PC-3 (cell line): ENCODE results near the gene FGFR3. TPM values are rescaled to one million over a fixed set of nuclear protein-coding genes. Genes with fewer than 3 reads are reported as not detected.

Experiments
- ATAC-seq: fragments of 200-7000 bp; cut with Tn5 transposase; 2 replicates; pipeline ENCODE4 v1.9.1; 2020; ENCODE audit warnings: mild to moderate bottlenecking, moderate library complexity
- BruUV-seq: library from RNA; stranded (reverse); fragments of 400-500 nt; replicated peaks from 2 replicates; lab custom pipeline; 2021; lab: Mats Ljungman, UMichigan
- CTCF ChIA-PET: fragments of 300-600 bp; sonication (Branson Sonifier 250); formaldehyde crosslinking; loops from one replicate; lab custom pipeline; 2022; ENCODE audit warnings: antibody characterized with exemption; lab: Charles Lee
- POLR2A ChIA-PET: fragments of 300-600 bp; sonication (Branson Sonifier 250); formaldehyde crosslinking; loops from one replicate; lab custom pipeline; 2022; ENCODE audit warnings: antibody characterized with exemption; ENCODE audit not compliant: unreplicated experiment; lab: Charles Lee
- DNase-seq: peaks from one replicate; pipeline ENCODE4 v3.0.0-alpha.2; 2015
- H2AFZ ChIP-seq: fragments of 300-600 bp; sonication (generic); 2 replicates; pipeline ENCODE4 v1.6.0; 2016; ENCODE audit warnings: antibody characterized with exemption, low read length
- H3F3A ChIP-seq: fragments of 300-600 bp; sonication (generic); one replicate; pipeline ENCODE4 v1.6.0; 2017; ENCODE audit warnings: antibody characterized with exemption, low read length, control low read depth, mild to moderate bottlenecking; ENCODE audit not compliant: unreplicated experiment
- H3K27ac ChIP-seq: fragments of 300-600 bp; sonication (generic); 2 replicates; pipeline ENCODE4 v1.5.1; 2016; ENCODE audit warnings: mild to moderate bottlenecking, low read length
- H3K27me3 ChIP-seq: fragments of 300-600 bp; sonication (generic); 2 replicates; pipeline ENCODE4 v1.6.1; 2016; ENCODE audit warnings: low read length, mixed read lengths
- H3K36me3 ChIP-seq: fragments of 300-600 bp; sonication (generic); 2 replicates; pipeline ENCODE4 v1.6.1; 2016; ENCODE audit warnings: low read depth, mixed run types, low read length, mixed read lengths
- H3K4me1 ChIP-seq: fragments of 300-600 bp; sonication (generic); 2 replicates; pipeline ENCODE4 v1.5.1; 2016; ENCODE audit warnings: low read length; ENCODE audit not compliant: insufficient read depth
- H3K4me2 ChIP-seq: fragments of 300-600 bp; sonication (generic); 2 replicates; pipeline ENCODE4 v1.6.0; 2016; ENCODE audit warnings: low read length
- H3K4me3 ChIP-seq: fragments of 300-600 bp; sonication (generic); 2 replicates; pipeline ENCODE4 v1.5.1; 2016; ENCODE audit warnings: mild to moderate bottlenecking, low read length, mixed read lengths
- H3K79me2 ChIP-seq: fragments of 300-600 bp; sonication (generic); 2 replicates; pipeline ENCODE4 v1.6.1; 2017; ENCODE audit warnings: low read length, mixed read lengths
- H3K9ac ChIP-seq: fragments of 300-600 bp; sonication (generic); 2 replicates; pipeline ENCODE4 v1.6.0; 2016; ENCODE audit warnings: mild to moderate bottlenecking, low read length
- H3K9me2 ChIP-seq: fragments of 300-600 bp; sonication (generic); replicated peaks from 2 replicates; pipeline ENCODE4 v1.6.1; 2016; ENCODE audit warnings: mixed run types, low read length, mixed read lengths
- H3K9me3 ChIP-seq: fragments of 300-600 bp; sonication (generic); 2 replicates; pipeline ENCODE4 v1.6.1; 2016; ENCODE audit warnings: low read length, mixed read lengths
- H4K20me1 ChIP-seq: fragments of 300-600 bp; sonication (generic); 2 replicates; pipeline ENCODE4 v1.6.1; 2016; ENCODE audit warnings: low read length, mixed read lengths
- EZH2 ChIP-seq: fragments of 300-600 bp; sonication (generic); IDR thresholded peaks from one replicate; pipeline ENCODE4 v1.6.1; 2017; ENCODE audit warnings: antibody characterized with exemption, mild to moderate bottlenecking, low read length; ENCODE audit not compliant: unreplicated experiment
- EZH2phosphoT487 ChIP-seq: fragments of 300-600 bp; sonication (generic); IDR thresholded peaks from 2 replicates; pipeline ENCODE4 v1.6.1; 2018; ENCODE audit warnings: mild to moderate bottlenecking, antibody characterized with exemption, low read length, borderline replicate concordance
- intact Hi-C: fragments of 100-400 bp; cut with micrococcal nuclease; formaldehyde crosslinking; loops from 2 replicates; pipeline ENCODE4 v1.9.0; 2023
- total RNA-seq: library from RNA; depleted of rRNA; stranded (reverse); fragments of >200 nt; gene quantifications from 2 replicates; pipeline ENCODE4 v1.2.3, GENCODE V29; 2014
- TF ChIP-seq, protein P1 (sequence below): fragments of 300-600 bp; sonication (generic); conservative IDR thresholded peaks from 2 replicates; pipeline ENCODE4 v1.5.1; 2017; ENCODE audit warnings: antibody characterized with exemption, low read depth, mild to moderate bottlenecking, low read length

FGFR3 gene
- total RNA-seq, 1 experiment from 2014 or later = 0.11 TPM

DNA sequence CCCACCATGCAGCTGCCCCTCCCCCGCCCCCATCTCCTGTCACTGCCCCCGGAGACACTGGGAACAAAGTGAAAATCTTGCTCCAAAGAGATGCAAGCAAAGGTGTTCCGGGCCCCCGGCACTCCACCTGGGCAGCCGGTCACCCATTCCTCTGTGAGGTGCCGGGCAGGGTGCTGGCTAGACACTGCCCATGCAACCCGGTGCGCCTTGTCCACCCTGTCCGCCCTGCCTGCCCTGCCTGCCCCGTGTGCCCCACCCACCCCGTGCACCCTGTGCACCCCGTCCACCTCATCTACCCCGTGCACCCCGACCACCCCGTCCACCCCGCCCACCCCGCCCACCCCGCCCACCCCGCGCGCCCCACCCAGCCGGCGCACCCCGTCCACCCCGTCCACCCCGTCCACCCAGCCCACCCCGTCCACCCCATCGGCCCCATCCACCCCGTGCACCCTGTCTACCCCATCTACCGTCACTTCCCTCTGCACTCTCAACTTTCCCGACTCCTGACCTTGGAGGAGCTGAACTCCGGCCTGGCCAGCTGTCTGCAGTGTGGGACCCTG lies 31.9 kb upstream of the FGFR3 start:
- BruUV-seq = no TSS peak
- TF ChIP-seq EZH2phosphoT487 (no peak), EZH2 (no peak)
- TF ChIP-seq, protein P1, sequence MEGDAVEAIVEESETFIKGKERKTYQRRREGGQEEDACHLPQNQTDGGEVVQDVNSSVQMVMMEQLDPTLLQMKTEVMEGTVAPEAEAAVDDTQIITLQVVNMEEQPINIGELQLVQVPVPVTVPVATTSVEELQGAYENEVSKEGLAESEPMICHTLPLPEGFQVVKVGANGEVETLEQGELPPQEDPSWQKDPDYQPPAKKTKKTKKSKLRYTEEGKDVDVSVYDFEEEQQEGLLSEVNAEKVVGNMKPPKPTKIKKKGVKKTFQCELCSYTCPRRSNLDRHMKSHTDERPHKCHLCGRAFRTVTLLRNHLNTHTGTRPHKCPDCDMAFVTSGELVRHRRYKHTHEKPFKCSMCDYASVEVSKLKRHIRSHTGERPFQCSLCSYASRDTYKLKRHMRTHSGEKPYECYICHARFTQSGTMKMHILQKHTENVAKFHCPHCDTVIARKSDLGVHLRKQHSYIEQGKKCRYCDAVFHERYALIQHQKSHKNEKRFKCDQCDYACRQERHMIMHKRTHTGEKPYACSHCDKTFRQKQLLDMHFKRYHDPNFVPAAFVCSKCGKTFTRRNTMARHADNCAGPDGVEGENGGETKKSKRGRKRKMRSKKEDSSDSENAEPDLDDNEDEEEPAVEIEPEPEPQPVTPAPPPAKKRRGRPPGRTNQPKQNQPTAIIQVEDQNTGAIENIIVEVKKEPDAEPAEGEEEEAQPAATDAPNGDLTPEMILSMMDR = no peak
- Histone ChIP-seq H3K27ac (no peak overlapping the region), H3K79me2 (no peaks in the 10 kb centered on the region), H4K20me1 (no peaks in the 10 kb centered on the region), H3K4me2 (no peak overlapping the region), H3K9me3 (no peaks in the 10 kb centered on the region), H3K27me3 (no peaks in the 10 kb centered on the region), H2AFZ (no peak overlapping the region), H3K4me1 (no peaks in the 10 kb centered on the region), H3K9ac (no peak overlapping the region), H3K9me2 (no peaks in the 10 kb centered on the region), H3K4me3 (no peak overlapping the region), H3K36me3 (no peaks in the 10 kb centered on the region), H3F3A (no peaks in the 10 kb centered on the region)
- CTCF ChIA-PET = no interaction called here
- intact Hi-C loops = no loop called here
- DNase-seq (no peak), ATAC-seq (no peak)
- POLR2A ChIA-PET = no interaction called here

DNA sequence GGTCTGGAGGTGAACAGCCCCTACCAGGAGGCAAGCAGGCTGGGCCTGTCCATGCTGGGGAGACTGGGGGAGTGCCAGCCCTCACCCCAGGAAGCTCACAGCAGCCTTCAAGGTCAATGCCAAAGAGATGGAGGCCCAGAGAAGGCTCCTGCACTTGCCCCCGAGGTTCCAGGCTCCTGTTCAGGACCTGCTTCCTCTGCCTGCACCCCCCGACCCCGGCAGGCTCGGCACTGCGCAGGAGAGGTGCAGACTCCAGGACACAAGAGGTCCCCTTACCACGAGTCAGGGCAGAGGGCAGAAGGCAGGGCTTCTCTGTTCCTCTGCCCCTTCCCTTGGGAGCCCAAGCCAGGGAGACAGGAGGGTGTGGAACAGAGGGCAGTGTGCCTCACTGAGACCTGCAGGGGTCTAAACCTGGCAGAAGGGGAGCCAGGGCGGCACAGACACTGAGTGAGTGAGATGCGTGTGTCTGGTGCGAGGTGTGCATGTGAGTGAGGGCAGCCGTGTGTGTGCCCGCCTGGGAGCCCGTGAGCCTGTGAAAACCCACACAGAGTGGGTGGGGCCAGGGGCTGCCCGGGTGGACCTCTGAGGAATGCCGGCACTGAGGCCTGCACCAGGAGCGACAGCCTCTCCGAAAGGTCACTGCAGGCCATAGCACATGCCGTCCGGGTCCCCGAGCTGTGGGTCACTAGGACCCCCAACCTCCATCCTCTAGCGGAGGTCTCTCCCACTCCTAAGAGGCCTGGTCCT lies 30.7 kb upstream of the FGFR3 start:
- Histone ChIP-seq H4K20me1 (no peaks in the 10 kb centered on the region), H3K27ac (no peak overlapping the region), H3K79me2 (no peaks in the 10 kb centered on the region), H3K4me3 (no peak overlapping the region), H3K9me3 (no peaks in the 10 kb centered on the region), H3K4me1 (no peaks in the 10 kb centered on the region), H3K27me3 (no peaks in the 10 kb centered on the region), H3K36me3 (no peaks in the 10 kb centered on the region), H2AFZ (no peak overlapping the region), H3F3A (no peaks in the 10 kb centered on the region), H3K4me2 (no peak overlapping the region), H3K9me2 (no peaks in the 10 kb centered on the region), H3K9ac (no peak overlapping the region)
- TF ChIP-seq EZH2phosphoT487 (no peak), EZH2 (no peak)
- TF ChIP-seq, protein P1 = no peak
- ATAC-seq (no peak), DNase-seq (no peak)
- ChIA-PET POLR2A (no interaction called here), CTCF (no interaction called here)
- no TSS peak for BruUV-seq
- intact Hi-C loops = no loop called here

DNA sequence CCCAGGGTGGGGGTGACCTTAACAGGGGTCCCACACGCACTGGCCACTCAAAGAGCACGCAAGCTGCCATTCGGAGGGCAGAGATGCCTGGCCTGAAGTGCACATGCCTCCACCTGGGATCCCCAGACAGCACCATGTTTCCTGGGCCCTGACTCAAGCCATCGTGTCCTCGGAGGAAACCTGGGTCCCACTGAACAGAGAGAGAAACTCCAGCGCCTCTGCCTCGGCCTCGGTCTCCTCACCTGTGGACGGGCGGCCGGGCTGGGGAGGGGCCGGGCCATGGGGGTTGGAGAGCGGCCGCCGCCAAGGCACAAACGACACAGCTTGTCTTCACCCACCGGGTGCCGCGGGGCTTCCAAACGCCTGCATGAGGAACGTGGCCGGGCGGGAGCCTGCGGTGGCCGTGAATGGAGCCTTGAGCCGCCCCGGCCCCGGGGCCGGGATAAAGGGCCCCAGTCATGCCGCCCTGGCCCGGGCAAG lies 30.0 kb upstream of the FGFR3 start:
- Histone ChIP-seq H3K9ac (no peak overlapping the region), H2AFZ (peak overlapping the region; percentile 53; the same call in 1 of the 2 replicates), H4K20me1 (no peaks in the 10 kb centered on the region), H3K9me3 (no peaks in the 10 kb centered on the region), H3K79me2 (no peaks in the 10 kb centered on the region), H3F3A (no peaks in the 10 kb centered on the region), H3K4me2 (peak overlapping the region; percentile 44; the same call in 1 of the 2 replicates), H3K9me2 (no peaks in the 10 kb centered on the region), H3K4me1 (no peaks in the 10 kb centered on the region), H3K27ac (no peak overlapping the region), H3K36me3 (no peaks in the 10 kb centered on the region), H3K27me3 (no peaks in the 10 kb centered on the region), H3K4me3 (0 out of 2 replicates have a peak overlapping the region, but pooled peaks have one; percentile 42)
- BruUV-seq = no TSS peak
- TF ChIP-seq, protein P1 = no peak
- TF ChIP-seq EZH2 = no peak
- no peak for TF ChIP-seq EZH2phosphoT487
- intact Hi-C loops = no loop called here
- ChIA-PET POLR2A (no interaction called here), CTCF (no interaction called here)
- no peak for DNase-seq
- no peak for ATAC-seq
